Cardiac muscle cell (in vitro differentiated cells and primary cell): ENCODE data around the gene PIGU. TPM values are rescaled to one million over a fixed set of nuclear protein-coding genes. Genes with fewer than 3 reads are reported as not detected.
A peak's percentile ranks its signal among the peaks of the same experiment; 100 is the strongest.
"Not testable (repeated sequence)": the region's sequence is repeated elsewhere in the genome, so short reads cannot be mapped to it uniquely, and the experiment has no call there.

ENCODE experiments used
- DNase-seq, 2 donors: peaks; one replicate each; pipeline versions ENCODE4 v3.0.0 to v3.0.0-alpha.2; 2010 to 2017; ENCODE audit warnings: low read depth in 1 of 2, low spot score in 1 of 2
- H3K27ac ChIP-seq: fragments of 200-600 bp; sonication (generic); 2 replicates; pipeline ENCODE4 v1.5.1; 2016
- H3K27me3 ChIP-seq: fragments of 200-600 bp; sonication (generic); 2 replicates; pipeline ENCODE4 v1.6.0; 2016; ENCODE audit warnings: control low read depth
- H3K36me3 ChIP-seq: fragments of 200-600 bp; sonication (generic); 2 replicates; pipeline ENCODE4 v1.5.1; 2016; ENCODE audit warnings: control low read depth
- H3K4me1 ChIP-seq: fragments of 200-600 bp; sonication (generic); 2 replicates; pipeline ENCODE4 v1.8.1; 2017; ENCODE audit warnings: low read depth, mild to moderate bottlenecking, mixed run types
- H3K4me3 ChIP-seq: fragments of 200-600 bp; sonication (generic); 2 replicates; pipeline ENCODE4 v1.5.1; 2016; ENCODE audit warnings: mild to moderate bottlenecking
- H3K9me3 ChIP-seq: fragments of 200-600 bp; sonication (generic); 2 replicates; pipeline ENCODE4 v1.5.1; 2017; ENCODE audit warnings: low read depth, mild to moderate bottlenecking, control low read depth
- CTCF ChIP-seq: IDR thresholded peaks from 2 replicates; pipeline ENCODE4 v1.5.1; 2012; ENCODE audit warnings: low read depth, mild to moderate bottlenecking, low read length
- polyA plus RNA-seq: library from polyadenylated mRNA; unstranded; fragments of >200 nt; fragmentation: Nextera tagmentation; extraction: Ambion mirVana; gene quantifications from 2 replicates; pipeline ENCODE4 v1.2.1, GENCODE V29; 2016
- total RNA-seq: library from RNA; depleted of rRNA; stranded (reverse); fragments of >200 nt; gene quantifications from 2 replicates; pipeline ENCODE4 v1.2.3, GENCODE V29; 2016

PIGU gene
- total RNA-seq: 22.8 and 25.1 TPM in 2 replicates
- polyA plus RNA-seq: 37.9 and 40.9 TPM in 2 replicates

GRCh38 chr20:34676642-34677373, at the start of gene PIGU:
Gene PIGU, minus strand, starts transcription at chr20:34677092. Its CDS starts 7 bp downstream, at chr20:34677085.
- Histone ChIP-seq H3K4me1 (peaks cover 4% of the 10 kb centered on the region), H3K4me3 (peak within 1 kb of the TSS; percentile 71), H3K27ac (peak within 1 kb of the TSS; percentile 85), H3K9me3 (no peaks in the 10 kb centered on the region), H3K27me3 (no peaks in the 10 kb centered on the region), H3K36me3 (no peaks in the 10 kb centered on the region)
- peak; percentile 97 for DNase-seq
- no peak for TF ChIP-seq CTCF

- TF ChIP-seq CTCF: no peak
- H3K27me3 ChIP-seq: no peaks in the 10 kb centered on the region
- no peak overlapping the region for H3K4me3 ChIP-seq
- H3K4me1 ChIP-seq: no peaks in the 10 kb centered on the region
- H3K27ac ChIP-seq: no peak overlapping the region
- no peaks in the 10 kb centered on the region for H3K9me3 ChIP-seq
- no peak for DNase-seq
- peaks cover 33% of the 10 kb centered on the region for H3K36me3 ChIP-seq
Observed at GRCh38 chr20:34724172-34724571, 47.3 kb upstream of the PIGU start.

- H3K27ac ChIP-seq, H3K4me1 ChIP-seq, H3K9me3 ChIP-seq, H3K4me3 ChIP-seq, H3K27me3 ChIP-seq, DNase-seq: not testable (repeated sequence)
- peaks cover 27% of the 10 kb centered on the region for H3K36me3 ChIP-seq
Observed at GRCh38 chr20:34722560-34722959, 45.7 kb upstream of the PIGU start.

- Histone ChIP-seq H3K27me3 (no peaks in the 10 kb centered on the region), H3K36me3 (peaks cover 19% of the 10 kb centered on the region), H3K4me3 (no peak overlapping the region), H3K4me1 (no peaks in the 10 kb centered on the region), H3K9me3 (no peaks in the 10 kb centered on the region), H3K27ac (no peak overlapping the region)
- no peak for DNase-seq
- no peak for TF ChIP-seq CTCF
Observed at GRCh38 chr20:34720266-34720665, 43.4 kb upstream of the PIGU start.

GRCh38 chr20:34719242-34720017, 42.5 kb upstream of the PIGU start:
- DNase-seq, H3K27me3 ChIP-seq, H3K9me3 ChIP-seq, H3K4me1 ChIP-seq, H3K27ac ChIP-seq, H3K4me3 ChIP-seq: not testable (repeated sequence)
- peaks cover 21% of the 10 kb centered on the region for H3K36me3 ChIP-seq

GRCh38 chr20:34717230-34718095, 40.6 kb upstream of the PIGU start:
- peaks cover 13% of the 10 kb centered on the region for H3K4me1 ChIP-seq
- DNase-seq: no peak
- no peak overlapping the region for H3K4me3 ChIP-seq

More at GRCh38 chr20:34717230-34718095, 40.6 kb upstream of the PIGU start:
- no peaks in the 10 kb centered on the region for H3K9me3 ChIP-seq
- peaks cover 17% of the 10 kb centered on the region for H3K36me3 ChIP-seq
- H3K27me3 ChIP-seq: no peaks in the 10 kb centered on the region
- no peak for TF ChIP-seq CTCF
- no peak overlapping the region for H3K27ac ChIP-seq
